Epithelial cell of esophagus (primary cell): ENCODE data around the gene PROB1.
A peak's percentile ranks its signal among the peaks of the same experiment; 100 is the strongest.

Experiments used
- DNase-seq: peaks from one replicate; pipeline ENCODE4 v3.0.0; 2010; ENCODE audit warnings: low read depth
- H3K4me3 ChIP-seq: 2 replicates; pipeline ENCODE4 v1.5.1; 2011; ENCODE audit warnings: mild to moderate bottlenecking, low read length, control low read depth
- CTCF ChIP-seq: IDR thresholded peaks from 2 replicates; pipeline ENCODE4 v1.5.1; 2011; ENCODE audit warnings: low read depth, mild to moderate bottlenecking, low read length, control low read depth, inconsistent platforms; ENCODE audit not compliant: insufficient read depth; ENCODE audit errors: missing control alignments

Gene PROB1

GRCh38 chr5:139430015-139430414, 35.1 kb upstream of the PROB1 start:
- DNase-seq, result no peak
- no peak for TF ChIP-seq CTCF
- no peak overlapping the region for H3K4me3 ChIP-seq

- DNase-seq, result peak; percentile 49
- TF ChIP-seq CTCF, result no peak
Observed at GRCh38 chr5:139426203-139426885, 31.4 kb upstream of the PROB1 start.

GRCh38 chr5:139425497-139425896, 30.6 kb upstream of the PROB1 start:
- no peak overlapping the region for H3K4me3 ChIP-seq
- DNase-seq, result no peak
- TF ChIP-seq CTCF, result no peak

More at GRCh38 chr5:139426203-139426885, 31.4 kb upstream of the PROB1 start:
- H3K4me3 ChIP-seq, result no peak overlapping the region

DNA sequence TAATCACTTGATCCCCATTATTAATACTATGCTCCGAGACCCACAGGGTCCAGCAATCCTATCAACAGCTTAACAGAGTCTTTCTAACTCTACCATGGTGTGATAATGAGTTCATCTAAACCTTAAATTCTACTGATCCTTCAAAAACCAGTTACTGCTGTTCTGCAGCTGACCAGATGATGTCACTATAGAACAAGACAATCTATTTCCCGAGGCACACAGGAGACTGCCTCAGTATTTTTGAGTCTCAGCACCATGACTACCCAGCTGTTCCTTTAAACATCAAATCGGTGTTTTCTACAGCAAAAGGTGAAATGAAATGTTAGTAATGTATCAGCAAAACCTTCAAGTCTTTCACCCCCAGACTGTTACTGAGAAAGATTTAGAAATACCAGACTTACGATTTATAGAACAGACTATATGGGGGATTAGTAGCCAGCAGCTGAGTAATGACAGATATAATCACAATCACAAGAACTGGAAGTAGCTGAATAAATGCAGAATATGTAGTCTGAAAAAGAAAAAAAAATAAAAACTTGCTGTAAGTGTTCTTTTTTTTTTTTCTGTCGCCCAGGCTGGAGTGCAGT, 27.5 kb upstream of the PROB1 start:
- H3K4me3 ChIP-seq, result no peak overlapping the region
- TF ChIP-seq CTCF, result peak; percentile 89
- DNase-seq, result peak; percentile 79

GRCh38 chr5:139419226-139420192, 24.6 kb upstream of the PROB1 start:
- no peak for TF ChIP-seq CTCF
- no peak for DNase-seq
- H3K4me3 ChIP-seq, result no peak overlapping the region

GRCh38 chr5:139418793-139419192, 23.9 kb upstream of the PROB1 start:
- TF ChIP-seq CTCF, result no peak
- DNase-seq, result no peak
- no peak overlapping the region for H3K4me3 ChIP-seq
